Adrenal gland (tissue), 12 donors: ENCODE data around the gene OSMR. TPM values are rescaled to one million over a fixed set of nuclear protein-coding genes. Genes with fewer than 3 reads are reported as not detected.

Experiments
- DNase-seq, 7 donors: peaks; one replicate each; pipeline ENCODE4 v3.0.0-alpha.2; 2019 to 2020
- H3K27ac ChIP-seq, 5 donors: fragments of 200-600 bp; sonication (generic) in 4 of 5; 1 replicate in 3 of 5; 2 replicates in 2 of 5; pipeline versions ENCODE4 v1.5.1 to v1.8.0; 2016 to 2020; ENCODE audit warnings: mild to moderate bottlenecking in 1 of 5
- H3K27me3 ChIP-seq: fragments of 200-600 bp; 2 replicates; pipeline ENCODE4 v1.8.0; 2021
- H3K36me3 ChIP-seq, 2 donors: fragments of 200-600 bp; replicated peaks in 1 of 2; 1 replicate in 1 of 2; 2 replicates in 1 of 2; pipeline versions ENCODE4 v1.5.1 to v1.8.0; 2018 to 2022
- H3K4me1 ChIP-seq, 2 donors: fragments of 200-600 bp; replicated peaks in 1 of 2; 1 replicate in 1 of 2; 2 replicates in 1 of 2; pipeline versions ENCODE4 v1.5.1 to v1.8.0; 2018 to 2021
- H3K4me3 ChIP-seq, 4 donors: fragments of 200-600 bp; sonication (generic) in 3 of 4; one replicate each; pipeline ENCODE4 v1.5.1; 2016 to 2018
- H3K9me3 ChIP-seq, 3 donors: fragments of 200-600 bp; sonication (generic) in 1 of 3; replicated peaks in 1 of 3; 1 replicate in 2 of 3; 2 replicates in 1 of 3; pipeline versions ENCODE4 v1.5.1 to v1.8.0; 2016 to 2021
- CTCF ChIP-seq, 6 experiments: fragments of 450-650 bp in 4 of 6; fragments of 200-600 bp in 2 of 6; sonication (generic) in 1 of 6; IDR thresholded peaks; 1 replicate in 5 of 6; 2 replicates in 1 of 6; pipeline versions ENCODE4 v1.5.1 to v1.8.0; 2016 to 2021; ENCODE audit warnings: antibody characterized with exemption in 6 of 6, mild to moderate bottlenecking in 2 of 6, moderate library complexity in 1 of 6
- POLR2A ChIP-seq, 2 donors: fragments of 450-650 bp; IDR thresholded peaks; one replicate each; pipeline ENCODE4 v1.6.1; 2017; ENCODE audit warnings: antibody characterized with exemption in 2 of 2, mild to moderate bottlenecking in 2 of 2, moderate library complexity in 1 of 2
- WGBS, 4 donors: extraction: QIAGEN DNeasy Blood & Tissue Kit in 2 of 4; methylation state at CpG; one replicate each; pipeline versions ENCODE4 v1.1.5 to v1.1.7; 2013 to 2017; 5-methylcytosine and 5-hydroxymethylcytosine counted together
- intact Hi-C, 2 donors: fragments of 100-400 bp; cut with DNase I; formaldehyde crosslinking; loops; one replicate each; pipeline versions ENCODE4 v1.14.1 to v1.15.0; 2022 to 2023
- polyA plus RNA-seq, 3 donors: library from polyadenylated mRNA; stranded (reverse); fragments of 200-250 nt in 2 of 3; fragments of 350-450 nt in 1 of 3; fragmentation: Illumina TruSeq in 1 of 3; extraction: RNeasy Lipid Tissue Mini Kit (QIAGEN cat#74804) in 1 of 3; gene quantifications; one replicate each; pipeline ENCODE4 v1.2.3, GENCODE V29; 2013 to 2014
- total RNA-seq, 9 donors: library from RNA; depleted of rRNA in 4 of 9; stranded (reverse); fragments of >200 nt in 4 of 9; fragments of 120-200 nt in 1 of 9; fragmentation: NEBNext Ultra II Directional in 1 of 9; extraction: Animal tissue kit (Norgen Biotek cat#: 25700) in 1 of 9; gene quantifications; one replicate each; pipeline versions ENCODE4 v1.1.0 to v1.2.4, GENCODE V29; 2013 to 2023
- donor health status: healthy with polysubstance abuse.
- donor health status: Bipolar disorder and iron deficiency.
- donor health status: DM: yes; HTN: yes; CAD: no.
- donor health status: DM: no; HTN: no; CAD: no.
- donor health status: DM: no; HTN: no; CAD: no.
- donor health status: DM: yes; HTN: yes; CAD: no.

OSMR gene
- total and polyA plus RNA-seq, 12 donors, result 3.3 to 121 (median 51.1) TPM

DNA sequence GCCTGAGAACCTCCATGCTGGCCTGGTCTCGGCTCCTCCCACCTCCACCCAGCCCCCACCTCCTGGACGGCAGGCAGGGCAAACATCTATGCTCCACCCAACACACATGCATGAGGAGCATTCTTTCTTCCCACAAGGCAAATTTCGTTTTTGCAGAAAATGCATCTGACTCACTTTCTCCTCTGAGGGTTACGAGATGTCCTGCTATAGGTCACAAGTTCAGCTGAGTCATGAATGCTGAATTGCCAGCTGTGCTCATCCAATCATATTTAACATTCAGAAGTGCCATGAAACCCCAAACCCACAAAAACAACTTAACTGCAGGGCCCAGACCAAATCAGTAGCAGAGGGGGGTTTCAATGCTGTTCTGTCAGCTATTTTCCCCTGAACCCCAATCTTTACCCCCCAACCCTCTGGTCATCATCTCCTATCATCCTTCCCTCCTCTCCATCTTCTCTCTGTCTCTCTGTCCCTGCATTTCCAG, 39.0 kb upstream of the OSMR start:
- whole genome bisulfite sequencing, 4 donors, result 28 to 41% (median 32%) methylated on average over 4 of the region's 4 CpGs

GRCh38 chr5:38807570-38808483, 38.0 kb upstream of the OSMR start:
- H3K27ac ChIP-seq, result peak overlapping the region in 2 of 5 donors; percentile 0 to 27
- no peak for DNase-seq
- 38 to 46% (median 41%) methylated on average over 8 of the region's 8 CpGs for WGBS, 4 donors
- H3K27me3 ChIP-seq, result no peaks in the 10 kb centered on the region
- intact Hi-C loops, result loop anchor here (10.0 kb wide), 3 partner anchors 143 to 363 kb away; partner anchors contain the start of gene LIFR (in 1 of the 2)
- H3K4me1 ChIP-seq, result peaks cover 4 to 37% of the 10 kb centered on the region in 2 donors
- no peaks in the 10 kb centered on the region for H3K36me3 ChIP-seq
- TF ChIP-seq POLR2A (IDR thresholded peaks at IDR 0.05) (no peak), CTCF (IDR thresholded peaks at IDR 0.05) (no peak)
- no peaks in the 10 kb centered on the region for H3K9me3 ChIP-seq
- H3K4me3 ChIP-seq, result no peak overlapping the region

More for the DNA sequence above, 39.0 kb upstream of the OSMR start:
- peak in 1 of 7 donors; percentile 44 for DNase-seq
- intact Hi-C loops, result loop anchor here (10.0 kb wide), 3 partner anchors 142 to 362 kb away; partner anchors contain the start of gene LIFR (in 1 of the 2)
- Histone ChIP-seq H3K4me1 (peaks cover 4 to 37% of the 10 kb centered on the region in 2 donors), H3K4me3 (no peak overlapping the region), H3K27me3 (no peaks in the 10 kb centered on the region), H3K36me3 (no peaks in the 10 kb centered on the region), H3K9me3 (no peaks in the 10 kb centered on the region), H3K27ac (peak overlapping the region in 1 of 5 donors; percentile 0)
- no peak for TF ChIP-seq POLR2A (IDR thresholded peaks at IDR 0.05)
- TF ChIP-seq CTCF (IDR thresholded peaks at IDR 0.05), result no peak

DNA sequence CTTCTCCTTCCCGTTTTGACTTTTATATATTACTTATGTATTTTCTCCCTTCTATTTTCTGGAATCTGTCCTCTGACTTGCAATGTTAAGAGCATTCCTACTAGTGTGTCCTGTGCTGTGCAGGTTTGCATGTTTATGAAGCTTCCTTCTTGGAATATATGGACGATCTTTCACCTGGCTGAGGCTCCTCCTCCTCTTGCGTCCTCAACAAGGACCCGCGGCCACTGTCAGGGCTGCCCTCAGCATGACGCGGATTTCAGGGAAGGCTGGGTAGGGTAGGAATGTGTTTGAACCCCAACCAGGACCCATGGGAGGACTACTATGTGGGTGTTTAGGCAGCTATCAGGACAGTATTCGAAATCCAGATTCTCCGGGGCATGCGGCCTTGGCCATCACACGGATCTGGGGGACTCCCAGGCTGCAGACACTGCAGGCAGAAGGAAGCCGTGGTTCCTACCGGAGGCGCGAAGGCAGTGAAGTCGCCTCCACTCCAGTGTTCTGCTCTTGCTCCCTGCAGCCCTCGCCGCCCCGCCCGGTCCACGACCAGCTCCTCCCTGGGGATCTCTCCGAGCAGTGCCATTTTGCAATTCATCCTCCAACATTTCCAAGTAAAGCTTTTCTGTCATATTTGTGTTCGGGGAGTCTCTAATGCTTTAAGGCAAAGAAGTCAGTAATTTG, 37.0 kb upstream of the OSMR start:
- Histone ChIP-seq H3K27me3 (no peaks in the 10 kb centered on the region), H3K9me3 (no peaks in the 10 kb centered on the region), H3K27ac (peak overlapping the region in 2 of 5 donors; percentile 38 to 46), H3K4me3 (no peak overlapping the region), H3K4me1 (peaks cover 4 to 37% of the 10 kb centered on the region in 2 donors), H3K36me3 (no peaks in the 10 kb centered on the region)
- TF ChIP-seq CTCF (IDR thresholded peaks at IDR 0.05) (no peak), POLR2A (IDR thresholded peaks at IDR 0.05) (no peak)
- intact Hi-C loops, result loop anchor here (10.0 kb wide), 3 partner anchors 144 to 364 kb away; partner anchors contain the start of gene LIFR (in 1 of the 2)
- DNase-seq, result no peak
- 84 to 93% (median 88%) methylated on average over 22 to 23 of the region's 23 CpGs for WGBS, 4 donors
